Osteoblast (primary cell): ENCODE results near the gene ITPR3. TPM values are rescaled to one million over a fixed set of nuclear protein-coding genes. Genes with fewer than 3 reads are reported as not detected.

Experiments used
- DNase-seq: peaks from one replicate; pipeline ENCODE4 v3.0.0; 2011; ENCODE audit warnings: low spot score, mixed read lengths; ENCODE audit not compliant: insufficient read length; ENCODE audit errors: missing footprints
- H2AFZ ChIP-seq: 2 replicates; pipeline ENCODE4 v1.6.0; 2011; ENCODE audit warnings: mild to moderate bottlenecking, low read length
- H3K27ac ChIP-seq: 2 replicates; pipeline ENCODE4 v1.5.1; 2011; ENCODE audit warnings: mild to moderate bottlenecking, low read depth, low read length, moderate library complexity
- H3K27me3 ChIP-seq: 2 replicates; pipeline ENCODE4 v1.6.0; 2012; ENCODE audit warnings: mild to moderate bottlenecking, control low read depth, inconsistent platforms, low read length, moderate library complexity; ENCODE audit not compliant: insufficient read depth
- H3K36me3 ChIP-seq: 2 replicates; pipeline ENCODE4 v1.5.1; 2011; ENCODE audit warnings: mild to moderate bottlenecking, low read length, control low read depth, moderate library complexity; ENCODE audit not compliant: insufficient read depth
- H3K4me1 ChIP-seq: 2 replicates; pipeline ENCODE4 v1.5.1; 2011; ENCODE audit warnings: mild to moderate bottlenecking, low read length, control low read depth, moderate library complexity; ENCODE audit not compliant: insufficient read depth
- H3K4me2 ChIP-seq: 2 replicates; pipeline ENCODE4 v1.6.0; 2011; ENCODE audit warnings: mild to moderate bottlenecking, low read length; ENCODE audit not compliant: insufficient read depth
- H3K4me3 ChIP-seq: fragments of 200-600 bp; sonication (generic); 3 replicates; pipeline ENCODE4 v1.5.1; 2012; ENCODE audit warnings: mild to moderate bottlenecking, low read length, inconsistent platforms; ENCODE audit not compliant: insufficient read depth
- H3K79me2 ChIP-seq: 2 replicates; pipeline ENCODE4 v1.6.0; 2012; ENCODE audit warnings: mild to moderate bottlenecking, low read length, control low read depth, inconsistent platforms; ENCODE audit not compliant: insufficient read depth
- H3K9me3 ChIP-seq: 2 replicates; pipeline ENCODE4 v1.5.1; 2011; ENCODE audit warnings: low read depth, low read length, control low read depth
- H4K20me1 ChIP-seq: 2 replicates; pipeline ENCODE4 v1.6.0; 2012; ENCODE audit warnings: mild to moderate bottlenecking, low read length, control low read depth; ENCODE audit not compliant: insufficient read depth
- total RNA-seq: library from RNA; depleted of rRNA; stranded (reverse); fragments of >200 nt; gene quantifications from 2 replicates; pipeline ENCODE4 v1.2.3, GENCODE V29; 2012
- TF ChIP-seq, protein P1 (sequence below): IDR thresholded peaks from 2 replicates; pipeline ENCODE4 v1.5.1; 2011; ENCODE audit warnings: mild to moderate bottlenecking, low read depth, low read length, moderate library complexity; ENCODE audit errors: extremely low read depth

Gene ITPR3
- total RNA-seq, 1 donor = 46.7 TPM

DNA sequence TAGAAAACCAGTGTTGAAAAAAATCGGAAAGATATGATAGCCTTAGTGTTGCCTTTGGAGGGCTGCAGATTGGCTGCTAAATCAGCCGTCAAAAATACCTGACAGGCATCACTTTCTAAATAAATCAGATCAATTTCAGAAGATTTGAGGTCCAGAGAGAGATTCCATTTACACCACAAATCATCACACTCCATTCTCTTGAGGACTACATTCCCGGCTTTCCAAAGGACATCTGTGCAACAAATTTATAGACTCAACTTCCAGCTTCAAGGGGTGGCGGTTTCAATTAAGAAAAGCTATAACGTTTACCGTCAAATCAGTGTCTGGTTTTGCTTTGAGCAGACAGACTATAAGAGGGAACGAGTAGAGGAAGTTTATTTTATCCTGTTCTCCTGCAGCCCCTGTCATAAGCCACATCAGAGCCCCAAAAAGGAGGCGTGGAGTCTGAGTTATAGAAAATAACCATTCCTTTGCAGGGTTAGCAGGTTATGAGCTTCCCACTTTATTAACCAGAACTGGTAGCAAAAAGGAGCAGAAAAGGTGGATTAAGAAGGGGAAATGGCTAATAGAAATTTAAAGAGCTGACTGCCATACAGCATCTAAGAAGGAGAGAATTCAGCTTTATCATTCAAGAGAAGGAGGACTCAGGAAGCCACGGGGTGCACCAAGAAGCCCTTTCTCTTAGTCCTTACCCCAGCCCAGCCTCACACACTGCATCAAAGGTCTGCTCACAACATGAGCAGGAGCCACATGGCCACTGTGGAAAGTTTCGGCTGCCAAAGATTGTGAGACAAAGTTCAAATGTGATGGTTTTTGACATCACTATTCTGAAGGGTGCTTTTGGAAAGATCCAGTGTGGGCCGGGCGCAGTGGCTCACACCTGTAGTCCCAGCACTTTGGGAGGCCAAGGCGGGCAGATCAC is 103.2 kb downstream of the ITPR3 start:
- TF ChIP-seq, protein P1, sequence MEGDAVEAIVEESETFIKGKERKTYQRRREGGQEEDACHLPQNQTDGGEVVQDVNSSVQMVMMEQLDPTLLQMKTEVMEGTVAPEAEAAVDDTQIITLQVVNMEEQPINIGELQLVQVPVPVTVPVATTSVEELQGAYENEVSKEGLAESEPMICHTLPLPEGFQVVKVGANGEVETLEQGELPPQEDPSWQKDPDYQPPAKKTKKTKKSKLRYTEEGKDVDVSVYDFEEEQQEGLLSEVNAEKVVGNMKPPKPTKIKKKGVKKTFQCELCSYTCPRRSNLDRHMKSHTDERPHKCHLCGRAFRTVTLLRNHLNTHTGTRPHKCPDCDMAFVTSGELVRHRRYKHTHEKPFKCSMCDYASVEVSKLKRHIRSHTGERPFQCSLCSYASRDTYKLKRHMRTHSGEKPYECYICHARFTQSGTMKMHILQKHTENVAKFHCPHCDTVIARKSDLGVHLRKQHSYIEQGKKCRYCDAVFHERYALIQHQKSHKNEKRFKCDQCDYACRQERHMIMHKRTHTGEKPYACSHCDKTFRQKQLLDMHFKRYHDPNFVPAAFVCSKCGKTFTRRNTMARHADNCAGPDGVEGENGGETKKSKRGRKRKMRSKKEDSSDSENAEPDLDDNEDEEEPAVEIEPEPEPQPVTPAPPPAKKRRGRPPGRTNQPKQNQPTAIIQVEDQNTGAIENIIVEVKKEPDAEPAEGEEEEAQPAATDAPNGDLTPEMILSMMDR = no peak
- Histone ChIP-seq H3K4me3 (no peak overlapping the region), H3K36me3 (no peaks in the 10 kb centered on the region), H3K27ac (no peak overlapping the region), H2AFZ (no peak overlapping the region), H3K4me2 (no peak overlapping the region), H4K20me1 (no peaks in the 10 kb centered on the region), H3K4me1 (no peaks in the 10 kb centered on the region), H3K27me3 (peaks cover 36% of the 10 kb centered on the region), H3K79me2 (no peaks in the 10 kb centered on the region), H3K9me3 (no peaks in the 10 kb centered on the region)
- no peak for DNase-seq

DNA sequence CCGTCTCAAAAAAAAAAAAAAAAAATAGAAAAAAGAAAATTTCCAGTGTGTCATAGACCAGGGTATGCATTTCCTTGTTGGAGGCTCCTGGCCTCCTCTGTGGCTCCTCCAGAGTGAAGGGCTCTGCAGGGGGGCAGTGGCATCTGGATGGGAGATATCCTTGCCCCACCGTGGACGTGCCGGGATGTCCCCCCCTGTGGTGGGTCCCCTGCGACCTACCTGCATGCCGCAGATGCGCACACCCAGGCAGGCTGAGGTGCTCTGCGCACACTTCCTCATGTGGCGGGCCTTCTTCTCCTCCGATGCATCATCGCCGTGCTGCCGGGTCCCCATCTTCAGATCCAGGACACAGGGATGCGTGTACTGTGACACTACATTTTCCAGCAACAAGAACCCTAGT is 104.1 kb downstream of the ITPR3 start:
- no peaks in the 10 kb centered on the region for H3K4me1 ChIP-seq
- DNase-seq = no peak
- H3K79me2 ChIP-seq = no peaks in the 10 kb centered on the region
- no peaks in the 10 kb centered on the region for H3K36me3 ChIP-seq
- H2AFZ ChIP-seq = no peak overlapping the region
- no peaks in the 10 kb centered on the region for H3K9me3 ChIP-seq
- peaks cover 35% of the 10 kb centered on the region for H3K27me3 ChIP-seq
- H4K20me1 ChIP-seq = no peaks in the 10 kb centered on the region
- no peak overlapping the region for H3K4me2 ChIP-seq
- TF ChIP-seq, protein P1 = no peak
- H3K27ac ChIP-seq = no peak overlapping the region
- no peak overlapping the region for H3K4me3 ChIP-seq

DNA sequence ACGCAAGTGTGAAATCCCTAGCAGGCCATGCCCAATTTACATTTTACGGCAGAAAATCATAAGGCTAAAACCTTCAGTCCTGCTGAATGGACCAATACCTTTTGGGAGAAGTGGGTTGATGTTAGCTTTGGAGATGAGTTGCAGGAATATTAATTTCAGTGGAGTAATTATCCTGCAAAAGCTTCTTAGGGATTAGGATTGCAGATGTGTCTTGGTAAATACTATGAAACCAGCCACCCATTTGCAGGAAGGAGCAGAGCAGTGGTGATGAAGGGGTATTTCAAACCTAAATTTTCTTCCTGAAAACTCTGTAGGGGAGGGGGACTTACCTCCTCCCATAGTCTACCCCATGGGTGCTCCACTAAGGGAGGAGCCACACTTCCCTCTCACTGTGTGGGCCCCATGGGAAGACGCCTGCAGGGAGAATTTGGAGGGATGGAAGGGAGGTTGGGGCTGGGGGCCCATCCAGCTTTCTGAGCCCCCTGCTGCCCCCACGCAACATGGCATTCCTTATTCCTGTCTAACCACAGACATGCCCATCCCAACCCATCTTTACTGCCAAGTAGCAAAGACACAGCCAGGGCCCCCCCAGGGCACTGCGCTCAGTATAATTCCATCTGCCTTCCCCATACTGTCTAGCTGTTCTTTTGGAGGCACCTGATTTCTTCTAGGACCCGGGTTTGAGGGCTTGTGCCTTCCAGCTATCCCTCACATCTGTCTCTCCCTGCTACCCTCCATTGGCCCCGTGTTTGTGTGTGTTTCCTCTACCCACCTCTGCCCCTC is 105.0 kb downstream of the ITPR3 start:
- H3K9me3 ChIP-seq = no peaks in the 10 kb centered on the region
- H3K36me3 ChIP-seq = no peaks in the 10 kb centered on the region
- DNase-seq = no peak
- no peaks in the 10 kb centered on the region for H3K79me2 ChIP-seq
- no peak overlapping the region for H3K4me2 ChIP-seq
- no peaks in the 10 kb centered on the region for H3K4me1 ChIP-seq
- H3K4me3 ChIP-seq = no peak overlapping the region
- peaks cover 30% of the 10 kb centered on the region for H3K27me3 ChIP-seq
- TF ChIP-seq, protein P1 = no peak
- no peak overlapping the region for H3K27ac ChIP-seq
- no peaks in the 10 kb centered on the region for H4K20me1 ChIP-seq
- H2AFZ ChIP-seq = no peak overlapping the region

DNA sequence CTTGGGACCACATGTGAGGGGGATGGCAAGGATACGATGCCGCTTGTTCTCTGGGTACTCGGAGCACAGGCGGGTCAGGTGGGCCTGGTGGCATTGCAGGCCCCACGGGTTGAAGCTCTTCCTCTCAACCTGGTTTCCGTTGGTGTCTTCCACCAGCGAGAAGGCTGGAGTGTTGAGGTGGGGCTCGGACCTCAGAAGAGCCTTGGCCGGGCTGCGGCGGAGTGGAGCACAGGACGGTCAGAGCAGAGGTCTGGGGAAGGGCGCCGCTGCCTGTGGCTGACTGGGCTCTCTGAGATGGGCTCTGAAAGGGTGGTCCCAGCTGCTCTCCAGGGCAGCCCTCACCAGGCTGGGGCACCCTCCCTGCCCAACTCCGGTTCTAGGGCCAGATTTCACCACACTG is 105.6 kb downstream of the ITPR3 start:
- Histone ChIP-seq H4K20me1 (no peaks in the 10 kb centered on the region), H3K79me2 (no peaks in the 10 kb centered on the region), H3K36me3 (no peaks in the 10 kb centered on the region), H3K4me3 (no peak overlapping the region), H3K27me3 (peaks cover 27% of the 10 kb centered on the region), H2AFZ (no peak overlapping the region), H3K4me1 (no peaks in the 10 kb centered on the region), H3K9me3 (no peaks in the 10 kb centered on the region), H3K27ac (no peak overlapping the region), H3K4me2 (no peak overlapping the region)
- DNase-seq = no peak
- TF ChIP-seq, protein P1 = no peak
